GM08714 (cell line): ENCODE measurements around the gene SCN2A.

Experiments
- H3K4me3 ChIP-seq: fragments of 200-500 bp; sonication (Bioruptor generic); 2 replicates; pipeline ENCODE4 v1.5.1; 2014; ENCODE audit warnings: mild to moderate bottlenecking, low read length, inconsistent platforms
- ZNF274 ChIP-seq: IDR thresholded peaks from 2 replicates; pipeline ENCODE4 v1.6.1; 2012; ENCODE audit warnings: mild to moderate bottlenecking, low read depth, low read length

SCN2A gene

GRCh38 chr2:165434865-165435496, 195.8 kb downstream of the SCN2A start:
- TF ChIP-seq ZNF274: no peak
- no peak overlapping the region for H3K4me3 ChIP-seq

GRCh38 chr2:165435611-165436010, 196.4 kb downstream of the SCN2A start:
- TF ChIP-seq ZNF274: no peak

GRCh38 chr2:165436559-165436958, 197.3 kb downstream of the SCN2A start:
- no peak overlapping the region; the same call in 1 of the 2 replicates for H3K4me3 ChIP-seq
- TF ChIP-seq ZNF274: no peak

More at GRCh38 chr2:165435611-165436010, 196.4 kb downstream of the SCN2A start:
- H3K4me3 ChIP-seq: no peak overlapping the region

- TF ChIP-seq ZNF274: no peak
- no peak overlapping the region for H3K4me3 ChIP-seq
These were observed 201.2 kb downstream of the SCN2A start for GRCh38 chr2:165440367-165440766.
